ENCODE results near the gene INTS11.
A peak's percentile ranks its signal among the peaks of the same experiment; 100 is the strongest.

INTS11 gene

DNA sequence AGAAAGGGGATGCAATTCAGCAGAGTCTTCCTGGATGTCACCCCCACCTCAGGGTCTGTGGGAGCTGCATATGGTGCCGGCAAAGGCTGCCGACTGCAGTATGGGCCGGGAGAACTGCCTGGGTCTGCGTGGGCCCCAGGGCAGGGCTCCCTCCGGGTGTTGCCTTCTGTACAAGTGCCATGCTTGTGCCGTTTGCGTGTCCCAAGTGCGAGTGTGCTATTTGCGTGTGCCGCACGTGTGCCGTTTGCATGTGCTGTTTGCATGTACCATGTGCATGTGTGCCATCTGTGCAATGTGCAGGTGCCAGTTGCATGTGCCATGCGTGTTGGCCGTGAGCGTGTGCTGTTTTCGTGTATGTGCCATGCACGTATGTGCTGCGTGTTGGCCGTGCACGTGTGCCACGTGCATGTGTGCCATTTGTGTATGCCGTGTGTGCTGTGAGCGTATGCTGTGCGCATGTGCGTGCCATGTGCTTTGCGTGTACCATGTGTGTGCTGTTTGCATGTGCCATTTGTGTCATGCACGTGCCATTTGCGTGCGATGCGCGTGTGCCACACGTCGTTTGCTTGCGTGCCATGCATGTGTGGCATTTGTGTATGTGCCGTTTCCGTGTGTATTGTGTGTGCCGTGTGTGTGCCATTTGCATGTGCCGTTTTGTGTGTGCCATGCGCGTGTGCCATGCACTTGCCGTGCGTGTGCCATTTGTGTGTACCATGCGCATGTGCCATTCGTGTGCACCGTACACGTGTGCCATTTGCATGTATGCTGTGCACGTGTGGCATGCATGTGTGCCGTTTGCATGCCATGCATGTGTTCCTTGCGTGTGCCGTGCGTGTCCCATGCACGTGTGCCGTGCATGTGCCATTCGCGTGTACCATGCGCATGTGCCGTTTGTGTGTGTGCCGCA is 5.1 kb upstream of the INTS11 start:
- Histone ChIP-seq H3K4me2 (ENCODE audit: low read length) (no peak overlapping the region), H2BK120ac (ENCODE audit: low read depth, low read length) (no peak overlapping the region), H3K18ac (ENCODE audit: low read length) (no peak overlapping the region), H3K23ac (ENCODE audit: low read length) (peak overlapping the region; percentile 4), H3K4me1 (ENCODE audit: control insufficient read depth, low read depth, low read length) (no peaks in the 10 kb centered on the region), H3K79me2 (ENCODE audit: control insufficient read depth, insufficient read depth, low read length) (peaks cover 3% of the 10 kb centered on the region), H3K4me3 (ENCODE audit: low read length) (no peak overlapping the region), H2AK5ac (ENCODE audit: low read length) (no peak overlapping the region), H2BK5ac (ENCODE audit: low read length) (no peak overlapping the region), H3K27ac (ENCODE audit: low read depth, low read length) (no peak overlapping the region), H3K79me1 (ENCODE audit: low read length) (peaks cover 5% of the 10 kb centered on the region), H3K9ac (ENCODE audit: low read length) (no peak overlapping the region), H3K56ac (ENCODE audit: low read length) (no peak overlapping the region), H3K27me3 (ENCODE audit: insufficient read depth, low read length, poor library complexity) (no peaks in the 10 kb centered on the region), H3K4ac (ENCODE audit: low read depth, low read length) (no peak overlapping the region), H3K36me3 (ENCODE audit: control insufficient read depth, insufficient read depth, low read length) (no peaks in the 10 kb centered on the region), H4K5ac (ENCODE audit: low read length) (no peak overlapping the region), H4K8ac (ENCODE audit: low read depth, low read length) (no peak overlapping the region), H2BK15ac (replicated peaks; ENCODE audit: low read depth) (no peak overlapping the region)
- no peak for DNase-seq
- no CpG with 5 or more reads among the region's 58 CpGs for WGBS (ENCODE audit: extremely low coverage, insufficient coverage, low lambda C conversion rate)

DNA sequence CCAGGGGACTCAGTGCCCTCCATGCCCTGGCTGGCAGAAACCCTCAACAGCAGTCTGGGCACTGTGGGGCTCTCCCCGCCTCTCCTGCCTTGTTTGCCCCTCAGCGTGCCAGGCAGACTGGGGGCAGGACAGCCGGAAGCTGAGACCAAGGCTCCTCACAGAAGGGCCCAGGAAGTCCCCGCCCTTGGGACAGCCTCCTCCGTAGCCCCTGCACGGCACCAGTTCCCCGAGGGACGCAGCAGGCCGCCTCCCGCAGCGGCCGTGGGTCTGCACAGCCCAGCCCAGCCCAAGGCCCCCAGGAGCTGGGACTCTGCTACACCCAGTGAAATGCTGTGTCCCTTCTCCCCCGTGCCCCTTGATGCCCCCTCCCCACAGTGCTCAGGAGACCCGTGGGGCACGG is 3.8 kb upstream of the INTS11 start:
- Histone ChIP-seq H3K4me3 (ENCODE audit: low read length) (no peak overlapping the region), H3K9ac (ENCODE audit: low read length) (no peak overlapping the region), H3K79me1 (ENCODE audit: low read length) (peaks cover 8% of the 10 kb centered on the region), H3K79me2 (ENCODE audit: control insufficient read depth, insufficient read depth, low read length) (peaks cover 11% of the 10 kb centered on the region), H2BK120ac (ENCODE audit: low read depth, low read length) (no peak overlapping the region), H3K27ac (ENCODE audit: low read depth, low read length) (no peak overlapping the region), H3K4me1 (ENCODE audit: control insufficient read depth, low read depth, low read length) (no peaks in the 10 kb centered on the region), H4K8ac (ENCODE audit: low read depth, low read length) (no peak overlapping the region), H3K18ac (ENCODE audit: low read length) (no peak overlapping the region), H3K4me2 (ENCODE audit: low read length) (no peak overlapping the region), H3K36me3 (ENCODE audit: control insufficient read depth, insufficient read depth, low read length) (no peaks in the 10 kb centered on the region), H3K23ac (ENCODE audit: low read length) (no peak overlapping the region), H4K5ac (ENCODE audit: low read length) (no peak overlapping the region), H2AK5ac (ENCODE audit: low read length) (no peak overlapping the region), H3K4ac (ENCODE audit: low read depth, low read length) (no peak overlapping the region), H2BK5ac (ENCODE audit: low read length) (no peak overlapping the region), H2BK15ac (replicated peaks; ENCODE audit: low read depth) (no peak overlapping the region), H3K27me3 (ENCODE audit: insufficient read depth, low read length, poor library complexity) (no peaks in the 10 kb centered on the region), H3K56ac (ENCODE audit: low read length) (no peak overlapping the region)
- DNase-seq, result no peak
- WGBS (ENCODE audit: extremely low coverage, insufficient coverage, low lambda C conversion rate), result no CpG with 5 or more reads among the region's 15 CpGs

DNA sequence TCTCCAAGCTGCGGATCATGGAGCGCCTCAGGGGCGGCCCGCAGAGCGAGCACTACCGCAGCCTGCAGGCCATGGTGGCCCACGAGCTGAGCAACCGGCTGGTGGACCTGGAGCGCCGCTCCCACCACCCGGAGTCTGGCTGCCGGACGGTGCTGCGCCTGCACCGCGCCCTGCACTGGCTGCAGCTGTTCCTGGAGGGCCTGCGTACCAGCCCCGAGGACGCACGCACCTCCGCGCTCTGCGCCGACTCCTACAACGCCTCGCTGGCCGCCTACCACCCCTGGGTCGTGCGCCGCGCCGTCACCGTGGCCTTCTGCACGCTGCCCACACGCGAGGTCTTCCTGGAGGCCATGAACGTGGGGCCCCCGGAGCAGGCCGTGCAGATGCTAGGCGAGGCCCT is 2.8 kb upstream of the INTS11 start:
- no peak overlapping the region for H3K4ac ChIP-seq (ENCODE audit: low read depth, low read length)
- H2AK5ac ChIP-seq (ENCODE audit: low read length), result no peak overlapping the region
- no peak overlapping the region for H3K4me3 ChIP-seq (ENCODE audit: low read length)
- H3K27me3 ChIP-seq (ENCODE audit: insufficient read depth, low read length, poor library complexity), result no peaks in the 10 kb centered on the region
- no CpG with 5 or more reads among the region's 40 CpGs for WGBS (ENCODE audit: extremely low coverage, insufficient coverage, low lambda C conversion rate)
- no peak overlapping the region for H3K23ac ChIP-seq (ENCODE audit: low read length)
- H3K4me2 ChIP-seq (ENCODE audit: low read length), result no peak overlapping the region
- H4K8ac ChIP-seq (ENCODE audit: low read depth, low read length), result no peak overlapping the region
- H3K27ac ChIP-seq (ENCODE audit: low read depth, low read length), result no peak overlapping the region
- H3K9ac ChIP-seq (ENCODE audit: low read length), result no peak overlapping the region
- peaks cover 12% of the 10 kb centered on the region for H3K79me1 ChIP-seq (ENCODE audit: low read length)
- no peaks in the 10 kb centered on the region for H3K36me3 ChIP-seq (ENCODE audit: control insufficient read depth, insufficient read depth, low read length)
- no peak overlapping the region for H2BK120ac ChIP-seq (ENCODE audit: low read depth, low read length)
- no peak for DNase-seq
- no peaks in the 10 kb centered on the region for H3K4me1 ChIP-seq (ENCODE audit: control insufficient read depth, low read depth, low read length)
- no peak overlapping the region for H2BK5ac ChIP-seq (ENCODE audit: low read length)
- no peak overlapping the region for H2BK15ac ChIP-seq (replicated peaks; ENCODE audit: low read depth)
- H4K5ac ChIP-seq (ENCODE audit: low read length), result no peak overlapping the region
- H3K18ac ChIP-seq (ENCODE audit: low read length), result no peak overlapping the region
- peaks cover 17% of the 10 kb centered on the region for H3K79me2 ChIP-seq (ENCODE audit: control insufficient read depth, insufficient read depth, low read length)
- H3K56ac ChIP-seq (ENCODE audit: low read length), result no peak overlapping the region

DNA sequence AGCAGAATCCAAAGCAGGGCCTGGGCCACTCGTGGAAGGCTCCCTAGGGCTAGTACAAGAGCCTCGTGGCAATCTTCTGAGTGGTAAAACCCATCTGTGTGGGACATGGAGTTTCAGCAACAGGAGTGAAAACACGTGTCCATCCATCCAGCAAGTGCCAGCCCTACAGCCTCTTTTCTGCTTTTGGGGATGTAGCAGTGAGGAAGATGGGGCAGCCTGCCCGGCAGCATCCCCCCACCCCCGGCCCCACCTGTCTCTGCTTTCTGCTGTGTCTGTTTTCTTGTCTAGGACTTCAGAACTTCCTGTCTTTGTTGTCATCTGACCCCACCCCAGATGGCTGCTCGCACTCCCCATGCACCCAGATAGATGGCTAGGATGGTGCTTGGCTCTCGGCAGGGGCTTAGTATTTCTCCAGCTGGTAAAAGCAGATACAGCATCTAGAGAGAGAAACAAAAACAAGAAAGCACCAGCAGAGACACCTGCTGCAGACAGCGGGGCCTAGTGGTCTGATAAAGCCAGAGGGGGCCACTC is 1.7 kb upstream of the INTS11 start:
- Histone ChIP-seq H3K36me3 (ENCODE audit: control insufficient read depth, insufficient read depth, low read length) (no peaks in the 10 kb centered on the region), H3K4me2 (ENCODE audit: low read length) (no peak overlapping the region), H4K8ac (ENCODE audit: low read depth, low read length) (no peak overlapping the region), H3K4ac (ENCODE audit: low read depth, low read length) (no peak overlapping the region), H3K56ac (ENCODE audit: low read length) (no peak overlapping the region), H2BK15ac (replicated peaks; ENCODE audit: low read depth) (no peak overlapping the region), H3K4me1 (ENCODE audit: control insufficient read depth, low read depth, low read length) (no peaks in the 10 kb centered on the region), H3K18ac (ENCODE audit: low read length) (no peak overlapping the region), H3K79me1 (ENCODE audit: low read length) (peaks cover 18% of the 10 kb centered on the region), H3K9ac (ENCODE audit: low read length) (no peak overlapping the region), H3K27me3 (ENCODE audit: insufficient read depth, low read length, poor library complexity) (no peaks in the 10 kb centered on the region), H2BK120ac (ENCODE audit: low read depth, low read length) (no peak overlapping the region), H3K27ac (ENCODE audit: low read depth, low read length) (no peak overlapping the region), H3K23ac (ENCODE audit: low read length) (no peak overlapping the region), H2AK5ac (ENCODE audit: low read length) (no peak overlapping the region), H3K4me3 (ENCODE audit: low read length) (no peak overlapping the region), H4K5ac (ENCODE audit: low read length) (no peak overlapping the region), H3K79me2 (ENCODE audit: control insufficient read depth, insufficient read depth, low read length) (peaks cover 29% of the 10 kb centered on the region), H2BK5ac (ENCODE audit: low read length) (no peak overlapping the region)
- DNase-seq, result no peak
- WGBS (ENCODE audit: extremely low coverage, insufficient coverage, low lambda C conversion rate), result no CpG with 5 or more reads among the region's 8 CpGs

DNA sequence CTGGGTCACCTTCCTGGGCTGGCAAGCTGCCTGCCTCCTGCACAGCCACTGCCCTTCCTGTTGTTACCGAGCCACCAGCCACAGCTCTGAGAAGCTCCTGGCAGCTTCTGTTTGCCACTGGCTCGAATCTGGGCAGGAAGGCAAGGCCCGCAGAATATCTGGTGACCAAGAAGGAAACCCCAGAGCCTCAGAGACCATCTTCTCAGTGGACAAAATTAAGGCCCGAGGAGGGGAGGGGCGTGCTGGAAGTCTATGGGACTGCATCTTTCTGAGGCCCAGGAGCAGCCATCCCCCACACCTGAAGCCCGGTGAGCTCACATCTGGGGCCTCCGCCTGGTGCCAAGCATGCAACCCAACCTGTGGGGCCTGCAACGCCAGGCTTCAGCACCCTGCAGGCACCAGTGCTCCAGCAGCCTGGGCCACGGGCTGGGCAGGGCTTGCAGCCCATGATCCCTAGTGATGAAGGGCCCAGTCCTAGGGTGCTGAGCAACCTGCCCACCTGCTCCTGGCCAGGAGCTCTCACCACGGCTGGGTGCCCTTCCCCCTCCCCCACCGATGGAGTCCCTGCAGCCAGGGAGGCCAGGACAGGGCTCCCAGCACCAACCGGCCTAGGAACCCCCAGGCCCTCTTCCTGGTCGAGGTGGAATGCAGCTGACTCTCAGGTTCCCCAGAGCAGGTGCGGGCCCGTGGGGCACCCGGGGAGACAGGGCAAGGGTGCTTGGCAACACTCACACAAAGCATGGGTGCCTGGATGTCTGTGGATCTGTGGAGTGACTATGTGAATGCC is 1.0 kb upstream of the INTS11 start:
- Histone ChIP-seq H4K5ac (ENCODE audit: low read length) (no peak overlapping the region), H3K23ac (ENCODE audit: low read length) (peak overlapping the region; percentile 66), H4K8ac (ENCODE audit: low read depth, low read length) (no peak overlapping the region), H3K9ac (ENCODE audit: low read length) (peak overlapping the region; percentile 87), H3K27me3 (ENCODE audit: insufficient read depth, low read length, poor library complexity) (no peaks in the 10 kb centered on the region), H3K79me1 (ENCODE audit: low read length) (peaks cover 21% of the 10 kb centered on the region), H3K27ac (ENCODE audit: low read depth, low read length) (no peak overlapping the region), H3K4me2 (ENCODE audit: low read length) (peak overlapping the region; percentile 87), H2BK15ac (replicated peaks; ENCODE audit: low read depth) (no peak overlapping the region), H2BK120ac (ENCODE audit: low read depth, low read length) (no peak overlapping the region), H3K56ac (ENCODE audit: low read length) (peak overlapping the region; percentile 91), H3K4ac (ENCODE audit: low read depth, low read length) (peak overlapping the region; percentile 46), H3K4me3 (ENCODE audit: low read length) (peak overlapping the region; percentile 72), H3K18ac (ENCODE audit: low read length) (no peak overlapping the region), H3K4me1 (ENCODE audit: control insufficient read depth, low read depth, low read length) (no peaks in the 10 kb centered on the region), H3K79me2 (ENCODE audit: control insufficient read depth, insufficient read depth, low read length) (peaks cover 34% of the 10 kb centered on the region), H3K36me3 (ENCODE audit: control insufficient read depth, insufficient read depth, low read length) (no peaks in the 10 kb centered on the region), H2AK5ac (ENCODE audit: low read length) (peak overlapping the region; percentile 37), H2BK5ac (ENCODE audit: low read length) (no peak overlapping the region)
- DNase-seq, result no peak
- no CpG with 5 or more reads among the region's 16 CpGs for WGBS (ENCODE audit: extremely low coverage, insufficient coverage, low lambda C conversion rate)
